ENCODE measurements around the gene MEP1A. TPM values are rescaled to one million over a fixed set of nuclear protein-coding genes. Genes with fewer than 3 reads are reported as not detected.

The MEP1A gene
- total RNA-seq, 4 donors from 2014 or later = not detected

DNA sequence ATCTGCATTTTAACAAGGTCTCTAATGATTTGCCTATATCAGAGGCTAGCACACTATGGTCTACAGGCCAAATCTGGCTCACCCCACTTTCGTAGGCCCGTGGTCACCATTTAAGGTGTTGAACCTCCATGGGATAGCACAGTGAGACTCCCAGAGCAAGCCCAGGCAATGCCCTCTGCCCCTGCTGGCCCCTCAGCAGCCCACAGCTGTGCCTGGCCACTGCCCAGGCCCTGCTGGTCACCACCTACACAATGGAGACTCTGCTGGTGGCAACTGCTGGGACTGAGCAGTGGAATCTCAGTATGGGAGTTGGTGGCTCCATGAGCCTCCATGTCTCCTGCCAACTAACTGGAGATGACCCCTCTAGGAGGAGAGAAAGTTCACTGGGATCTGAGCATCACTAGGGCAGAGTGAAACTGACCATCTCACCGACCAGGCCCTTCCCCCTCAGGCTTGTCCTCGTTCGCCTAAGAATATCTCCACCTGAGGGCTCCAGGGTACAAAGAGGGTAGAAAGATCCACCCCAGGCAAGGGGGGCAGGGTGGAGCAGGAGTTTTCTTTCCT is 44.2 kb upstream of the MEP1A start:
- WGBS, 2 donors (ENCODE audit: low coverage in 1 of 2) = 89 to 100% methylated on average over 3 of the region's 5 CpGs
- Histone ChIP-seq H3K36me3 (no peaks in the 10 kb centered on the region), H3K4me1 (no peaks in the 10 kb centered on the region), H3K27ac (no peak overlapping the region), H3K27me3 (no peaks in the 10 kb centered on the region), H3K9me3 (no peaks in the 10 kb centered on the region), H3K4me3 (no peak overlapping the region)
- no peak for ATAC-seq
- TF ChIP-seq POLR2AphosphoS5 (IDR thresholded peaks at IDR 0.05) (no peak), POLR2A (IDR thresholded peaks at IDR 0.05) (no peak), EP300 (IDR thresholded peaks at IDR 0.05) (no peak)
- TF ChIP-seq, protein P1, sequence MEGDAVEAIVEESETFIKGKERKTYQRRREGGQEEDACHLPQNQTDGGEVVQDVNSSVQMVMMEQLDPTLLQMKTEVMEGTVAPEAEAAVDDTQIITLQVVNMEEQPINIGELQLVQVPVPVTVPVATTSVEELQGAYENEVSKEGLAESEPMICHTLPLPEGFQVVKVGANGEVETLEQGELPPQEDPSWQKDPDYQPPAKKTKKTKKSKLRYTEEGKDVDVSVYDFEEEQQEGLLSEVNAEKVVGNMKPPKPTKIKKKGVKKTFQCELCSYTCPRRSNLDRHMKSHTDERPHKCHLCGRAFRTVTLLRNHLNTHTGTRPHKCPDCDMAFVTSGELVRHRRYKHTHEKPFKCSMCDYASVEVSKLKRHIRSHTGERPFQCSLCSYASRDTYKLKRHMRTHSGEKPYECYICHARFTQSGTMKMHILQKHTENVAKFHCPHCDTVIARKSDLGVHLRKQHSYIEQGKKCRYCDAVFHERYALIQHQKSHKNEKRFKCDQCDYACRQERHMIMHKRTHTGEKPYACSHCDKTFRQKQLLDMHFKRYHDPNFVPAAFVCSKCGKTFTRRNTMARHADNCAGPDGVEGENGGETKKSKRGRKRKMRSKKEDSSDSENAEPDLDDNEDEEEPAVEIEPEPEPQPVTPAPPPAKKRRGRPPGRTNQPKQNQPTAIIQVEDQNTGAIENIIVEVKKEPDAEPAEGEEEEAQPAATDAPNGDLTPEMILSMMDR (IDR thresholded peaks at IDR 0.05) = no peak

GRCh38 chr6:46749731-46750130 is 43.5 kb upstream of the MEP1A start:
- H3K4me1 ChIP-seq = no peaks in the 10 kb centered on the region
- 65 to 75% methylated on average over 4 to 5 of the region's 5 CpGs for WGBS, 2 donors (ENCODE audit: low coverage in 1 of 2)
- no peak for ATAC-seq
- no peaks in the 10 kb centered on the region for H3K27me3 ChIP-seq
- no peaks in the 10 kb centered on the region for H3K9me3 ChIP-seq
- no peaks in the 10 kb centered on the region for H3K36me3 ChIP-seq
- no peak overlapping the region for H3K27ac ChIP-seq
- TF ChIP-seq EP300 (IDR thresholded peaks at IDR 0.05) = no peak
- TF ChIP-seq, protein P1 (IDR thresholded peaks at IDR 0.05) = no peak
- TF ChIP-seq POLR2A (IDR thresholded peaks at IDR 0.05) = no peak
- TF ChIP-seq POLR2AphosphoS5 (IDR thresholded peaks at IDR 0.05) = no peak
- H3K4me3 ChIP-seq = no peak overlapping the region

- Histone ChIP-seq H3K36me3 (no peaks in the 10 kb centered on the region), H3K9me3 (no peaks in the 10 kb centered on the region), H3K27me3 (no peaks in the 10 kb centered on the region), H3K4me1 (no peaks in the 10 kb centered on the region), H3K4me3 (no peak overlapping the region), H3K27ac (no peak overlapping the region)
- TF ChIP-seq EP300 (IDR thresholded peaks at IDR 0.05) = no peak
- no peak for TF ChIP-seq POLR2A (IDR thresholded peaks at IDR 0.05)
- no peak for TF ChIP-seq POLR2AphosphoS5 (IDR thresholded peaks at IDR 0.05)
- TF ChIP-seq, protein P1 (IDR thresholded peaks at IDR 0.05) = no peak
- WGBS, 2 donors (ENCODE audit: low coverage in 1 of 2) = 83 to 95% methylated on average over 1 to 3 of the region's 3 CpGs
- no peak for ATAC-seq
These were observed 41.5 kb upstream of the MEP1A start for GRCh38 chr6:46751658-46752057.

DNA sequence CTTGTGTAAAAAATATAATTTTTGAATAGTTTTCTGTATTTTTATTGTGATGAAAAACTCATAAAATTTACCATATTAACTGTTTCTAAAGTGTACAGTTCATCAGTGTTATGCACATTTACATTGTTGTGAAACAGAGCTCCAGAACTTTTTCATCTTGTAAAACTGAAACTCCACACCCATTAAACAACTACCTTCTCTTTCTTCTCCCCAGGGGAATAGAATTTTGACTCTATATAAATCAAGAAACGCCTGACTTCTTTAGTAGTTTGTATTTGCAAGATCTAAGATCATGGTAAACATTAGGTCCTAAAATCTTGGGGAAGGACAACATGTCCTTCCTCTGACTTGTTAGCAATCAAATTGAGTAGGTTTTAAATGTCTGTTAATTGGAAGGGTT is 37.3 kb upstream of the MEP1A start:
- no peak for ATAC-seq
- 61 to 69% methylated on average over 1 of the region's 1 CpG for WGBS, 2 donors (ENCODE audit: low coverage in 1 of 2)
- no peak for TF ChIP-seq EP300 (IDR thresholded peaks at IDR 0.05)
- no peak for TF ChIP-seq POLR2A (IDR thresholded peaks at IDR 0.05)
- TF ChIP-seq, protein P1 (IDR thresholded peaks at IDR 0.05) = no peak
- no peak for TF ChIP-seq POLR2AphosphoS5 (IDR thresholded peaks at IDR 0.05)

DNA sequence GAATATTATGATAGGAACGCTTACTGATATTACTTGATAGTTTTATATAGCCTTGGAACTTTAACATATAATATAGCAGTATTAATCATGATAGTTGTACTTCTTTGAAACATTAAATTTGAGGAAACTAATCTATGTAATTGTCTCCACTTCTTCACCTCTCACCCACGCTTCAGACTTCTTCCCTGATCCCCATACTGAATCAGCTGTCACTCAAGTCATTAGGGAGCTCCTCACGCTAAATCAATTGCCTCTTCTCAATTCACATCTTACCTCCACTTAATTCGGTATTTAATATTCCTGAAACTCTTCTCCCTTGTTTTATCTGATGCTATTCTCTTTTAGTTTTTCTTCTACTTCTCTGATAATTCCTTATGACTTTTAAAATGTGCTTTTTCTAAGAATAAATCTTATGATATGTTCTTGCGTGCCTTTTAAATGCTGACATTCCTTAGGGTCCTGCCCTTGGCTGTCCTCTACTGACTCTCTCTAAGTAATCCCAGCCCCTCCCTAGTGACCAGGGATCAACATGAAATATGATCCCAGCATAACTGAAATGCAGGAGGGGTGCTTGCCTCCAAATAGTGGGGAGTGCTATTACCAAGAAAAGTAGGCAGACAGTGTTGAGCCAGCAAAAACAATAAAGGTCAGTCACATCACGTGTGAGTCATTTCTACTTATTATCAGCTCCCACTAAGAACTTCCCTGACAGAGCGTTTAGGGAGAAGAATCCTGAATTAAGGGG is 36.5 kb upstream of the MEP1A start:
- Histone ChIP-seq H3K27ac (no peak overlapping the region), H3K4me3 (no peak overlapping the region), H3K4me1 (peaks cover 0 to 6% (median 0%) of the 10 kb centered on the region in 3 donors), H3K27me3 (no peaks in the 10 kb centered on the region), H3K36me3 (no peaks in the 10 kb centered on the region), H3K9me3 (no peaks in the 10 kb centered on the region)
- no peak for ATAC-seq
- TF ChIP-seq POLR2AphosphoS5 (IDR thresholded peaks at IDR 0.05) (no peak), EP300 (IDR thresholded peaks at IDR 0.05) (no peak), POLR2A (IDR thresholded peaks at IDR 0.05) (no peak)
- TF ChIP-seq, protein P1 (IDR thresholded peaks at IDR 0.05) = no peak
- 54 to 56% methylated on average over 7 of the region's 7 CpGs for WGBS, 2 donors (ENCODE audit: low coverage in 1 of 2)

More for the DNA sequence above, 37.3 kb upstream of the MEP1A start:
- no peaks in the 10 kb centered on the region for H3K27me3 ChIP-seq
- H3K4me3 ChIP-seq = no peak overlapping the region
- H3K27ac ChIP-seq = no peak overlapping the region
- no peaks in the 10 kb centered on the region for H3K36me3 ChIP-seq
- no peaks in the 10 kb centered on the region for H3K9me3 ChIP-seq
- peaks cover 0 to 6% (median 0%) of the 10 kb centered on the region in 3 donors for H3K4me1 ChIP-seq

All from gastroesophageal sphincter (tissue), 4 donors.